PFSK-1 (cell line): ENCODE results near the gene GABRR1.

Experiments used
- POLR2AphosphoS5 ChIP-seq: IDR thresholded peaks from 2 replicates; pipeline ENCODE4 v1.6.1; 2012; ENCODE audit warnings: low read depth, mild to moderate bottlenecking, control low read depth, low read length, moderate library complexity
- REST ChIP-seq, 2 experiments: IDR thresholded peaks; 2 replicates each; pipeline versions ENCODE4 v1.6.1 to v1.8.0; 2011 to 2012; ENCODE audit warnings: low read depth in 2 of 2, low read length in 2 of 2, control low read depth in 1 of 2, inconsistent platforms in 1 of 2, mild to moderate bottlenecking in 1 of 2, moderate library complexity in 1 of 2; ENCODE audit not compliant: insufficient read depth in 1 of 2
- SIN3A ChIP-seq: IDR thresholded peaks from 2 replicates; pipeline ENCODE4 v1.6.1; 2012; ENCODE audit warnings: mild to moderate bottlenecking, low read length, moderate library complexity, borderline replicate concordance; ENCODE audit not compliant: insufficient read depth
- TAF1 ChIP-seq: IDR thresholded peaks from 2 replicates; pipeline ENCODE4 v1.6.1; 2012; ENCODE audit warnings: low read length, control low read depth, borderline replicate concordance; ENCODE audit not compliant: insufficient read depth

- TF ChIP-seq POLR2AphosphoS5 (no peak), TAF1 (no peak), SIN3A (no peak), REST (IDR thresholded peaks at IDR 0.05; ENCODE audit: insufficient read depth in 1 of 2, low read depth in 2 of 2, low read length in 2 of 2) (no peak)
Observed at GRCh38 chr6:89139509-89140346, 77.4 kb downstream of the GABRR1 start.
